NCI-H748 (cell line): Measurements from ENCODE around the gene IGF2BP1.
"Not testable (repeated sequence)": the region's sequence is repeated elsewhere in the genome, so short reads cannot be mapped to it uniquely, and the experiment has no call there.

Experiments used
- DNase-seq: peaks from one replicate; lab custom pipeline; 2025; ENCODE audit not compliant: unreplicated experiment; lab: John Stamatoyannopoulos, UW

The IGF2BP1 gene

DNA sequence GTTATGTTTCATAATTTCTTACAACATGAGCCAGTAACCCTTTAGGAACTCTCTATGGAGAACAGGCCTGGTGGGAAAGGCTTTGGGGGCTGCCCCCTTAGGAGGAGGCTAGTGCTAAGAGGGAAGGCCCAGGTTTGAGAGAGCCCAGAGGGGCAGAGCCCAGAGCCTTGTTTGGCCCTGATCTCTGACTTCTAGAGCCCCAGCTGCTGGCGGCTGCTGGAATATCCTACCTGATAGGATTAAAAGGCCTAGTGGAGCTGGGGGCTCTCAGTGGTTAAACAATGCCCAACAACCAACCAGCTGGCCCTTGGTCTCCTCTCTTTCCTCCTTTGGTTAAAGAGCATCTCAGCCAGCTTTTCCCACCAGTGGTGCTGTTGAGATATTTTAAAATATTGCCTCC, 54.1 kb downstream of the IGF2BP1 start:
- no peak for DNase-seq

- DNase-seq: no peak
Measured at GRCh38 chr17:49053171-49053829, 56.1 kb downstream of the IGF2BP1 start.

GRCh38 chr17:49054342-49055092, 57.3 kb downstream of the IGF2BP1 start:
- no peak for DNase-seq

DNA sequence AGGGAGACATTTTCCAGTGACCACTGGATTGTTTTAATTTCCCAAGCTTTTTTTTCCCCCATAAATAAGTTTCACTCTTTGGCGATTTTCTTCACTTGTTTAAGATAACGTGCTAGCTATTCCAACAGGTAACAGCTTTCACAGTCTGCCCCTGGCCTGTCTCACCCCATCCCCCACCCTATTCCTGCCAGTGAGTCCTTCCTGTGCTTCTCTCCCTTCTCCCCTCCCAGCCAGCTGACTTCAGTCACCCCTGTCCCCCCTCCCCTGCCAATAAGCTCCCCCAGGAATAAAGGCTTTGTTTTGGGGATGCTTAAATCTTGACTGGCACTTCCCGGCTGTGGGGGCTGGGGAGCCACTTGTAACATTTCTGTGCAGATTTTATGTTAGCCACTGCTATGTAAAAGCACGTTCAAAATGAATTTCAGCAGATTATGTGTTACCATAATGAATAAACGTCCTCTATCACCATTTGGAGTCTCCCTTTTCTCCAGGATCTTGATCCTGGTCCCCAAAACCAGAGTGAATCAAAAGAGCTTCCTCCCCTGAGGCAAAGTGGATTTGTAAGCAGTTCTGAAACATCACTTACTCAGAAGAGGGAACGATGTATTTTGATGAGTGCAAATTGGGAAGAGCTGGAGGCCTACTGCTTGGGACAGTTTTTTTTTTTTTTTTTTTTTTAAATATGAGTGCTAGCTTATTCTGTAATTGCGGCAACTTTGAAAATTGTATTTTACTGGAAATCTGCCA, 58.2 kb downstream of the IGF2BP1 start:
- no peak for DNase-seq

DNA sequence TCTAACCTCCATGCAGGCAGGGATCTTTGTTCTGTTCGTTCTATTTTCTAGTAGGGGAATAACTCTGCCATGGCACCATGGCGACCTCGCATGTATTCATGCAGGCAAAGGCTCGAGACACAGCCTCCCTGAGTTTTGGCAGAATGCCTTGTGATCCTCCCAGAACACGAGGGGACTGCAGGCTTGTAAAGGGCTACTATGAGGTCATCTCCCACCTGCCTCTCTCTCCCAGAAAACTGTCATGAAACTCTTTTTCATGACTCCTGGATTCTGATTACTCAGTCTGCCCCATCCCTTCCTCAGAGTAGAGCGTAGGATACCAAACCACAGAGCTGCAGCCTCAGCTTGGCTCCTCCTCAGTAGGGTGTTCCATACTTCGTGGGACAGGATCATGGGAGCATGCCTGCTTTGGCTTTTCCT, 64.3 kb downstream of the IGF2BP1 start:
- no peak for DNase-seq

DNA sequence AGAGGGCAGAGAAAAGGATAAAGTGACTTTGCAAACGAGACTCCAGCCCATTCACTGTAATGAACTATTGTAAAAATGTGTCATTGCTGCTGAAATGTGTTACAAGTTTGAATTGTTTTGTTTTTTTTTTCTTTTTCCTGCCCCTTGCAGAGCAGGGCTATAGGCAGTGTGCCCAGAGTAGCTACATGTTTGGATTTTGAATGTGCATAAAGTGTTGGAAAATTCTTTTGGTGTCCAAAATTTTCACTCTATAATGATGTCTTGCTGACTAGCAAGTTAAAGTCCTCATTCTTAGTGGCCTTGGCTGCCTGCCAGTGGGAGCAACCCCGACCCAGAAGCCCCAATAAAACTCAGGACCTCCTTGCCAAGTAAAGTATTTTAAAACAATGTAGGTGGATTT, 66.5 kb downstream of the IGF2BP1 start:
- no peak for DNase-seq

DNA sequence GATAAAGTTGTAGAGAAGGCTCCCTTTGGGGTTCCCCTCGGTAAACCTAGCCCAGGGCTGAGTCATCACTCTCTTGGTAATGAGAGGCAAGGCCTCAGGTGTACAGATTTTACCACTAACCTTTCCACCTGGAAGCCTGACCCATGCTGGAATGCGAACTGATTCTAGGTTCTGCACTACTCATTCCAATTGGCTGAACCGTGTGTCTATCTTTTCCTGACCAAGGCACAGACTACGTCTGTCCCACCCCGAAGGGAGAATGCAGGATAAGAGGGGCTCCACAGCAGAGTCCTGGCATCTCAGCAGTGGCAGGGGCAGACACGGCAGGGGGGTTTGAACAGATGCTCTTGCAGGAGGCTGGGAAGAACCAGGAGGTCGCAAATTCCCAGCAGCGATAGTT, 70.0 kb downstream of the IGF2BP1 start:
- no peak for DNase-seq

DNA sequence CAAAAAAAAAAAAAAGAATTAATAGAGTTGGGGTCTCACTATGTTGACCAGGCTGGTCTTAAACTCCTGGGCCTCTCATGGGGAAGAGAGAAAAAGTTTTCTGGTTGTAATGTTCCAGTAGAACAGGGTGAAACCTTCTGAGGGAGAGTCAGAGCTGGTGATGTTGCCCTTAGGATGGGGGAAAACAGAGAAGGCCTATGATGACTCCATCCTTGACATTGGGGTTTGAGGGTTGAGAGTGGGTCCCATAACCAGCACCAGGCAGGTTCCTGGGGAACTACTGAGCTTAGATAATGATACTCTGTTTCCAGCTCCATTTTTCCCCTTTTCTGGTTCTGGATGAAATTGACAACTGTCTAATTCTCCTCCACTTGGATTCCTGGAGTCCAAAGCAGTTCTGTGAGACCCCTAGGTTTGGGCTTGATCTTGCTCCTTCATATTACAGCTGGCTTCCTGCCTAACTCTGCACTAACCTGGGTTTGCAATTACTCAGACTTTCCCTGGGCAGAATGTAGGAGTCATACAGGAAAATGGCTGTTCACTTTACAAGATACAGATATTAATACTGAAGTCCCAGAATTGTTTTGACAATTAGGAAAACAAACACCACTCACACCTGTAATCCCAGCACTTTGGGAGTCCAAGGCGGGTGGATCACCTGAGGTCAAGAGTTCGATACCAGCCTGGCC, 72.5 kb downstream of the IGF2BP1 start:
- no peak for DNase-seq

DNA sequence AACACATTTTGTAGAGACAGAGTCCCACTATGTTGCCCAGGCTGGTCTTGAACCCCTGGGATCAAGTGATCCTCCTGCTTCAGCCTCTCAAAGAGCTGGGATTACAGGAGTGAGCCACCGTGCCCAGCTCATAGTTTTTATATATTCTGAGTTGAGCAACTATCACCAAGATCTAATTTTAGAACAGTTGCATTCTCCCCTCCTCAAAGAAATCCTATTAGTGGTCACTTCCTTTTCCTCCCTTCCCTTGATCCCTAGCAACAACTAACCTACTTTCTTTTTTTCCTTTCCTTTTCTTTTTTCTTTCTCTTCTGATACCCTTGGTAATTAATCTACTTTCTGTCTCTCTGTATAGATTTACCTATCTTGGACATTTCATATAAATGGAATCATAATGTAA, 73.9 kb downstream of the IGF2BP1 start:
- no peak for DNase-seq

- no peak for DNase-seq
Measured at GRCh38 chr17:49074851-49075540, 77.8 kb downstream of the IGF2BP1 start.

DNA sequence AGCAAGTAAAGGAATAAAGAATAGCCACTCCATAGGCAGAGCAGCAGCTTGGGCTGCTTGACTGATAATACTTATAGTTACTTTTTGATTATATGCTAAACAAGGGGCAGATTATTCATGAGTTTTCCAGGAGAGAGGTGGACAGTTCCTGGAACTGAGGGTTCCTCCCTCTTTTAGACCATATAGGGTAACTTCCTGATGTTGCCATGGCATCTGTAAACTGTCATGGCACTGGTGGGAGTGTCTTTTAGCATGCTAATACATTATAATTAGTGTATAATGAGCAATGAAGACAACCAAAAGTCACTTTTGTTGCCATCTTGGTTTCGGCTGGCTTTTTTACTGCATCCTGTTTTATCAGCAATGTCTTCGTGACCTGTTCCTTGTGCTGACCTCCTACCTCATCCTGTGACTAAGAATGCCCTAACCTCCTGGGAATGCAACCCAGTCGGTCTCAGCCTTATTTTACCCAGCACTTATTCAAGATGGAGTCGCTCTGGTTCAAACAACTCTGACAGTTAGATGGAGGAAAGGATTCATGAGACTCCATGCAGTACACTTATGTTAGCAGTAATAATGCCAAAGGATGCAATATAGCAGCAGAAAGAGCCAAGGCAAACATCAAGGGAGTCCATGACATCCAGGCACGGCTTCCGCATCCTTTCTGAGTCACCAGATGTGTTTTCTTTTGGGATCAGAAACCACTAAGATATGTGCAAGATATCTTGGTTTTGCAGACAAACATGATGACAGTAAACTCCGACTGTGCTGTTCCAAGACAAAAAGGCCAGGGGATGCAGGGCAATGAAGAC, 79.6 kb downstream of the IGF2BP1 start:
- DNase-seq: no peak

DNA sequence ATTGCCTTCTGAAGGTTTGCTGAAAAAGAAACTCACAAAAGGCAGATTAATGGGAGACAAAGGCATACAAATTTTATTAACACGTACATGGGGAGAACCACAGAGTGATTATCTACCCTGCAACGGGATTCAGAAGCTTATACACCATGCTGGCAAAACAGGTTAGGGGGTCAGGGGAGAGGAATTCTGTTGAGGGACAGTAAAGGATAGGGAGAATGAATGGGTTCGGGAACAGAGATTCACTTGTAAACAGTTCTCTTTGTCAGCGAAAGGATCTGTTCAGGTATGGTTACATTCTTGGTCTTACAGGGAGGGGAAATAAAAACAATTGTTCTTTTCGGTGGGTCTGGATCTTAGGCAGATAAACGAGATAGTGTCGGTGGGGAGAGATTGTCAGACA, 81.1 kb downstream of the IGF2BP1 start:
- DNase-seq: no peak

- no peak for DNase-seq
Measured at GRCh38 chr17:49079840-49080663, 82.9 kb downstream of the IGF2BP1 start.

DNA sequence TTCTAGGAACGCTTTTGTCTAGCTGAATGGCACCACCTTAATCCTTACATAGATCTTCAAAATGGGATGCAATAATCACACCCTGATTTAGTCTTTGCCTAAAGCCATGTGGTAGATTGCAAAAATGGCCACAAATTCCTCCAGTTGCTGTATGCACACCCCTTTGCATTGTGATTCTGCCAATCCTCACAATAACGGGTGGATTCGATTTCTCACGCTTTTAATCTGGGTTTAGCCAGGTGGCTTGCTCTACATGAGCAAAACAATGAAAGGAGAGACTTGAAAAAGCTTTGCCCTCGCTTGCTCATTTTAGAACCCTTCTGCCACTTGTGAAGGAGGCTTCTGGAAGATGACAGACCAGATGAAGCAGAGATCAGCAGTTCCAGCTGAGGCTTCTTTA, 85.0 kb downstream of the IGF2BP1 start:
- no peak for DNase-seq

GRCh38 chr17:49085046-49085445, 87.9 kb downstream of the IGF2BP1 start:
- not testable (repeated sequence) for DNase-seq

GRCh38 chr17:49085565-49086315, 88.6 kb downstream of the IGF2BP1 start:
- no peak for DNase-seq

DNA sequence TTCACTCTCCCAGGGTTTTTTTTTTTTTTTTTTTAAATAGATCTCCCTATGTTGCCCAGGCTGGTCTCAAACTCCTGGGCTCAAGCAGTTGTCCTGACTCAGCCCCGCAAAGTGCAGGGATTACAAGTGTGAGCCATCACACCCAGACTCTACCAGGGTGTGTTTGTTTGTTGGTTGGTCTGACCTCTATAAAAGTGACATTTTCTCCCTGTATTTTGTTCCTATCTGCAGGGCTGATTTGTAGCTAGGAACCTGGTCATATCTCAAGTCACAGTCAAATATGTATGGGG, 89.1 kb downstream of the IGF2BP1 start:
- DNase-seq: no peak

GRCh38 chr17:49086649-49087048, 89.5 kb downstream of the IGF2BP1 start:
- no peak for DNase-seq

DNA sequence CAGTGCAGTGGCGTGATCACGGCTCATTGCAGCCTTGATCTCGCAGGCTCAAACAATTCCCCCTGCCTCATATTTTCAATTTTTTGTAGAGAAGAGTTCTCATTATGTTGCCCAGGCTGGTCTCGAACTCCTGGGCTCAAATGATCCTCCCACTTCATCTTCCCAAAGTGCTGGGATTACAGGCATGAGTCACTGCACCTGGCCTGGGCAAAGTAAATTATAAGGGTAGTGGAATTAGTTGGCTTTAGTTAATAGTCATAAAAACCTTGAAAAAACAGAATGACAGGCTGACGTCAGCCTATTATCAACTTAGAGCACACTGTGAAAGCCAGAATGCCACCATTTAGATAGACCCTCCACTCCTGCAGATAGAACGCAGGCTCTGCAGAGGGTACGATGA, 91.9 kb downstream of the IGF2BP1 start:
- DNase-seq: no peak
